Sigmoid colon (tissue), 4 donors: ENCODE results near the gene OR6C6.

Source experiments
- EP300 ChIP-seq, 4 donors: sonication (generic); formaldehyde crosslinking; IDR thresholded peaks; one replicate each; pipeline ENCODE4 v1.6.1; 2017; ENCODE audit warnings: antibody characterized with exemption in 4 of 4
- POLR2A ChIP-seq, 2 donors: fragments of 450-650 bp; IDR thresholded peaks; one replicate each; pipeline ENCODE4 v1.6.1; 2016; ENCODE audit warnings: antibody characterized with exemption in 2 of 2, mild to moderate bottlenecking in 2 of 2, moderate library complexity in 2 of 2
- POLR2AphosphoS5 ChIP-seq, 4 donors: sonication (generic); formaldehyde crosslinking; IDR thresholded peaks; one replicate each; pipeline ENCODE4 v1.6.1; 2017; ENCODE audit warnings: antibody characterized with exemption in 4 of 4
- TF ChIP-seq, protein P1 (sequence below), 4 experiments: fragments of 450-650 bp in 3 of 4; fragments of 200-600 bp in 1 of 4; IDR thresholded peaks; one replicate each; pipeline ENCODE4 v1.5.1; 2016 to 2019; ENCODE audit warnings: antibody characterized with exemption in 4 of 4, mild to moderate bottlenecking in 3 of 4, moderate library complexity in 2 of 4

DNA sequence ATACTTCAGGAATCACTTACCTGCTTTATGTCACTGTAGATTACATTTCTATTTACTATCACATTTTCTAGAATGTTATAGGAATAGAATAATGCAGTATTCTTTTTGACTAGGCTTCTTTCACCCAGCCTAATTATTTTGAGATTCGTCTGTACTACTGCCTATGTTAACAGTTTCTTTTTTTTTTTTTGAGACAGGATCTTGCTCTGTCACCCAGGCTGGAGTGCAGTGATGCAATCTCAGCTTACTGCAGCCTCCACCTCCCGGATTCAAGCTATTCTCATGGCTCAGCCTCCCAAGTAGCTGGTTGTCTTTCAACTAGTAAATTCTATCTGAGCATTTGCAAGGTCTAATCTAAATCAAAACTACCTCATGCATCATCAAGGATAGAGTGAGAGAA, 6.4 kb downstream of the OR6C6 start:
- TF ChIP-seq POLR2A (IDR thresholded peaks at IDR 0.05) = no peak
- TF ChIP-seq, protein P1, sequence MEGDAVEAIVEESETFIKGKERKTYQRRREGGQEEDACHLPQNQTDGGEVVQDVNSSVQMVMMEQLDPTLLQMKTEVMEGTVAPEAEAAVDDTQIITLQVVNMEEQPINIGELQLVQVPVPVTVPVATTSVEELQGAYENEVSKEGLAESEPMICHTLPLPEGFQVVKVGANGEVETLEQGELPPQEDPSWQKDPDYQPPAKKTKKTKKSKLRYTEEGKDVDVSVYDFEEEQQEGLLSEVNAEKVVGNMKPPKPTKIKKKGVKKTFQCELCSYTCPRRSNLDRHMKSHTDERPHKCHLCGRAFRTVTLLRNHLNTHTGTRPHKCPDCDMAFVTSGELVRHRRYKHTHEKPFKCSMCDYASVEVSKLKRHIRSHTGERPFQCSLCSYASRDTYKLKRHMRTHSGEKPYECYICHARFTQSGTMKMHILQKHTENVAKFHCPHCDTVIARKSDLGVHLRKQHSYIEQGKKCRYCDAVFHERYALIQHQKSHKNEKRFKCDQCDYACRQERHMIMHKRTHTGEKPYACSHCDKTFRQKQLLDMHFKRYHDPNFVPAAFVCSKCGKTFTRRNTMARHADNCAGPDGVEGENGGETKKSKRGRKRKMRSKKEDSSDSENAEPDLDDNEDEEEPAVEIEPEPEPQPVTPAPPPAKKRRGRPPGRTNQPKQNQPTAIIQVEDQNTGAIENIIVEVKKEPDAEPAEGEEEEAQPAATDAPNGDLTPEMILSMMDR (IDR thresholded peaks at IDR 0.05) = no peak
- TF ChIP-seq POLR2AphosphoS5 (IDR thresholded peaks at IDR 0.05) = no peak
- no peak for TF ChIP-seq EP300 (IDR thresholded peaks at IDR 0.05)
